GM12875 (cell line): ENCODE results near the gene TH.

ENCODE experiments used
- H3K4me3 ChIP-seq: one replicate; pipeline ENCODE4 v1.5.1; 2011; ENCODE audit warnings: low read depth, low read length, control low read depth
- TF ChIP-seq, protein P1 (sequence below): IDR thresholded peaks from 2 replicates; pipeline ENCODE4 v1.5.1; 2011; ENCODE audit warnings: low read depth, mild to moderate bottlenecking, control low read depth, inconsistent platforms, low read length, moderate library complexity, borderline replicate concordance; ENCODE audit not compliant: insufficient read depth

The TH gene

GRCh38 chr11:2212411-2213251, 41.0 kb upstream of the TH start:
- no peak overlapping the region for H3K4me3 ChIP-seq
- TF ChIP-seq, protein P1, sequence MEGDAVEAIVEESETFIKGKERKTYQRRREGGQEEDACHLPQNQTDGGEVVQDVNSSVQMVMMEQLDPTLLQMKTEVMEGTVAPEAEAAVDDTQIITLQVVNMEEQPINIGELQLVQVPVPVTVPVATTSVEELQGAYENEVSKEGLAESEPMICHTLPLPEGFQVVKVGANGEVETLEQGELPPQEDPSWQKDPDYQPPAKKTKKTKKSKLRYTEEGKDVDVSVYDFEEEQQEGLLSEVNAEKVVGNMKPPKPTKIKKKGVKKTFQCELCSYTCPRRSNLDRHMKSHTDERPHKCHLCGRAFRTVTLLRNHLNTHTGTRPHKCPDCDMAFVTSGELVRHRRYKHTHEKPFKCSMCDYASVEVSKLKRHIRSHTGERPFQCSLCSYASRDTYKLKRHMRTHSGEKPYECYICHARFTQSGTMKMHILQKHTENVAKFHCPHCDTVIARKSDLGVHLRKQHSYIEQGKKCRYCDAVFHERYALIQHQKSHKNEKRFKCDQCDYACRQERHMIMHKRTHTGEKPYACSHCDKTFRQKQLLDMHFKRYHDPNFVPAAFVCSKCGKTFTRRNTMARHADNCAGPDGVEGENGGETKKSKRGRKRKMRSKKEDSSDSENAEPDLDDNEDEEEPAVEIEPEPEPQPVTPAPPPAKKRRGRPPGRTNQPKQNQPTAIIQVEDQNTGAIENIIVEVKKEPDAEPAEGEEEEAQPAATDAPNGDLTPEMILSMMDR = no peak

- TF ChIP-seq, protein P1 = no peak
- H3K4me3 ChIP-seq = no peak overlapping the region
These were observed 39.7 kb upstream of the TH start for GRCh38 chr11:2211113-2211971.

DNA sequence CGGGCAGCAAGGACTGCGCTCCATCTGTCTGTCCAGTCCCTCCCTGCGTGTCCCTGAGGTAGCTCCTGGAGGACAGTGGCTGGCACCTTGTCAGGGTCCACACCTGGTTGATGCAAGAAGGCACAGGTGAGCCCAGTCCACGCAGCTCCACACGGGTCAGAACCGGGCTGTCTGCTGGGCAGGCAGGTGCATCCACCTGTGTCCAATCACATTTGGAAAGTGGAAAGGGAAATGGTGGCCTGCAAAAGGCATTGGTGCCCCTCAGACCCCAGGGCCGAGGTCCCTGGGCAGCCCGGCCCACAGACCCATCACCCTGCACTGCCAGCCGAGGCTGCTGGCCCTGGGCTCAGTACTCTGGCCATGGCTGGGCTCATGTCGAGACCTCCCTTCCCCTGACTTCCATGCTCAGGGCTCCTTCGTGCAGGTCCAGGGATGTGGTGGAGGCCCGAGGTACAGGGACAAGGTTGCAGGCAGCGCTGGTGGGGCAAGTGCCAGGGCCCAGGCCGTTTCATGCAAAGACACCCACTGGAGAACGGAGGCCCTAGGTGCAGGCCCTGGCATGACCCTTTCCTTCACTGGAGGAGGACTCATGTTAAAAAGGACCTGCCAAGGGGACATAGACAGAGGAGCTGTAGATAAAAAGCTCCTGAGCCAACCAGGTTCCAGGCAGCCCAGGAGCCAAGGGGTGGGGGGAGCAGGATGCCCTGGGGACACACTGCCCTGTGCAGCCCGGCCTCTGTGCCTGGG, 38.9 kb upstream of the TH start:
- TF ChIP-seq, protein P1 = no peak
- H3K4me3 ChIP-seq = no peak overlapping the region

DNA sequence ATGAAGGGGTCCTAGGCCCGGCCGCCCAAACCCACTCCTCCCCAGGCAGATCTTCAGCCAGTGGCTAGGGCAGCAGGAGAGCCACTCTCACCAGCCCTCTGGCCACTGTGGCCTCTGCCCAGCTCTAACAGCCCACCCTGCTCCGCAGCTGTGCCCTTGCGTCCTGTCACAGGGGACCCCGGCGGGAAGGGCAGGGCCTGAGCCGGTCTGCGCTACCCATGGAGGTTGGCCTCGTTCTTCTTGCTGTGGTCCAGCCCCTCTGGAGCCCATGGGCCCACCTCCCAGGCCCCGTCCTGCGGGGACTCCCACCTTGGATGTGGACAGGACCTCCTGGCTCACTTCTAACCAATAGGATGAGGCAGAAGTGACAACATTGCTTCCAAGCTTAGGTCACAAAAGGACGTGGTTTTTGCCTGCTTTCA, 38.3 kb upstream of the TH start:
- no peak overlapping the region for H3K4me3 ChIP-seq
- TF ChIP-seq, protein P1 = no peak

DNA sequence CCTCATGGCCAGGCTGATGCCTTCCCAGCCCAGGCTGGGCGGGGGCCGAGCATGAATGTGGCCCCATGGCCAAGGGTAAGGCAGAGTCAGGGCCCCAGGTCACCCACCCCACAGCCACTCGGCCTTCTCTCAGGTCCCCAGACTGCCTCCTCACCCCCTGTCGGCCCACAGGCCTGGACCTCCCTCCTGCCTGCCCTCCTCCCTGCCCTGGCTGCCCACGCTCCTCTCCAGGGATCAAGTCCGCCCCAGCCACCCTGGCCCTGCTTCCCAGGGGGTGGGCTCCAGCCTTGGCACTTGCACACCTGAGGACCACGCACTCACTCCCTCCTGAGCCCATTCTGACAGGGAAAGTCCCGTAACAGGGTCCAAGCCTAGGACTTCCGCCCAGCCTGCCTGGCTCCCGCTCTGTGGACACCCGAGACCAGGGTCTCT, 37.8 kb upstream of the TH start:
- TF ChIP-seq, protein P1 = no peak
- H3K4me3 ChIP-seq = no peak overlapping the region

DNA sequence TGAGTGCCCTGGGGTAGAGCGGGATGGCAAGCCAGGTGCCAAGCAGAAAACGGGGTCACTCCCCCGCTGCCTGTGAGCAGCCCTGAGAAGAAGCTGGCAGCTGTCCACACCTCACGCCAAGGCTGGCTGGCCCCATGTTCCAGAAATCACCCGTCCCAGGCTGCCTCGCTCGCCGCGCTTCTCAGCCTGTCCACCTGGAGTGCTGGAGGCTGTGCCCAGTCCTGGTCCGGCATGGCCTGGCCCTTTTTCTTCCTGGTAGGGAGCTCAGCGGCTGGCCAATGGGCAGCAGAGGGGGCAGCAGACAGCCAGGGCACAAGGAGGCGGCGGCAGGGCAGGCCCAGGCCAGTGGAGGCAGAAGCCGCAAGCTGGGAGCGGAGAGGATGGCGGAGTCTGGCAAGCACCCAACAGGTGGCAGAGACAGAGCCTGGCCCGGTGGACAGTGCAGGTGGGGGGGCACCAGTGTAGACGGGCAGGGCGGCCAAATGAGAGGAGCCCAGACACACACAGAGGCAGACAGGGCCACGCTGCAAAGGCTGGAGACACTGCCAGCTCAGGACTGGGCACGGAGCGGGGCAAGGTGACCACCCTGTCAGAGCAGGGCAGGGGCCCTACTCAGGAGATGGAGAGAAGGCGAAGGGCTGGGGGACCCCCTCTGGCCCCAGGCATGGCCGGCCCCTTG, 37.2 kb upstream of the TH start:
- TF ChIP-seq, protein P1 = no peak
- no peak overlapping the region for H3K4me3 ChIP-seq
